Liver (tissue), 9 donors: ENCODE data around the gene PROC. TPM values are rescaled to one million over a fixed set of nuclear protein-coding genes. Genes with fewer than 3 reads are reported as not detected.

Experiments
- DNase-seq: peaks from one replicate; pipeline ENCODE4 v3.0.0-alpha.2; 2017; ENCODE audit warnings: low spot score
- H3K27ac ChIP-seq, 2 donors: one replicate each; pipeline ENCODE4 v1.7.0; 2013; ENCODE audit warnings: inconsistent platforms in 2 of 2, low read length in 2 of 2, control low read depth in 1 of 2, low read depth in 1 of 2, mild to moderate bottlenecking in 1 of 2
- H3K27me3 ChIP-seq, 4 donors: one replicate each; pipeline versions ENCODE4 v1.6.1 to v1.7.0; 2013; ENCODE audit warnings: low read length in 3 of 4, inconsistent platforms in 1 of 4, mild to moderate bottlenecking in 1 of 4, moderate library complexity in 1 of 4; ENCODE audit not compliant: control insufficient read depth in 4 of 4, insufficient read depth in 4 of 4
- H3K36me3 ChIP-seq, 4 donors: one replicate each; pipeline versions ENCODE4 v1.6.1 to v1.7.0; 2013; ENCODE audit warnings: low read length in 3 of 4, mild to moderate bottlenecking in 3 of 4, low read depth in 1 of 4, moderate library complexity in 1 of 4; ENCODE audit not compliant: control insufficient read depth in 4 of 4, insufficient read depth in 3 of 4
- H3K4me1 ChIP-seq, 4 donors: one replicate each; pipeline versions ENCODE4 v1.6.1 to v1.7.0; 2013; ENCODE audit warnings: low read length in 3 of 4, mild to moderate bottlenecking in 3 of 4, moderate library complexity in 1 of 4; ENCODE audit not compliant: control insufficient read depth in 4 of 4, insufficient read depth in 4 of 4
- H3K4me3 ChIP-seq, 3 donors: one replicate each; pipeline versions ENCODE4 v1.6.1 to v1.7.0; 2013; ENCODE audit warnings: low read length in 3 of 3, control low read depth in 1 of 3, low read depth in 1 of 3, mild to moderate bottlenecking in 1 of 3
- H3K9ac ChIP-seq, 2 donors: one replicate each; pipeline ENCODE4 v1.7.0; 2013; ENCODE audit warnings: low read length in 2 of 2, mild to moderate bottlenecking in 2 of 2, moderate library complexity in 2 of 2, control low read depth in 1 of 2, low read depth in 1 of 2
- H3K9me3 ChIP-seq, 4 donors: one replicate each; pipeline versions ENCODE4 v1.6.1 to v1.7.0; 2013; ENCODE audit warnings: low read length in 3 of 4; ENCODE audit not compliant: control insufficient read depth in 4 of 4
- EGR1 ChIP-seq, 2 donors: IDR thresholded peaks; 2 replicates each; pipeline ENCODE4 v1.6.1; 2016 to 2018; ENCODE audit warnings: antibody characterized with exemption in 2 of 2, low read depth in 2 of 2
- FOXA1 ChIP-seq: IDR thresholded peaks from 2 replicates; pipeline ENCODE4 v1.6.1; 2016; ENCODE audit warnings: antibody characterized with exemption
- FOXA2 ChIP-seq: IDR thresholded peaks from 2 replicates; pipeline ENCODE4 v1.6.1; 2016; ENCODE audit warnings: antibody characterized with exemption
- GABPA ChIP-seq, 2 donors: IDR thresholded peaks in 1 of 2; conservative IDR thresholded peaks in 1 of 2; 2 replicates each; pipeline ENCODE4 v1.6.1; 2016; ENCODE audit warnings: antibody characterized with exemption in 2 of 2, mild to moderate bottlenecking in 1 of 2, moderate library complexity in 1 of 2
- HNF4A ChIP-seq, 2 donors: conservative IDR thresholded peaks; 2 replicates each; pipeline ENCODE4 v1.6.1; 2016; ENCODE audit warnings: antibody characterized with exemption in 2 of 2, mild to moderate bottlenecking in 2 of 2
- HNF4G ChIP-seq: IDR thresholded peaks from 2 replicates; pipeline ENCODE4 v1.6.1; 2016; ENCODE audit warnings: antibody characterized with exemption
- JUND ChIP-seq, 2 donors: IDR thresholded peaks; 2 replicates each; pipeline ENCODE4 v1.6.1; 2016; ENCODE audit warnings: antibody characterized with exemption in 2 of 2
- NR2F2 ChIP-seq: IDR thresholded peaks from 2 replicates; pipeline ENCODE4 v1.6.1; 2016; ENCODE audit warnings: antibody characterized with exemption
- RAD21 ChIP-seq, 2 donors: IDR thresholded peaks; 2 replicates each; pipeline ENCODE4 v1.6.1; 2016; ENCODE audit warnings: antibody characterized with exemption in 2 of 2, mild to moderate bottlenecking in 2 of 2
- RXRA ChIP-seq, 2 donors: IDR thresholded peaks; 2 replicates each; pipeline ENCODE4 v1.6.1; 2017 to 2018; ENCODE audit warnings: antibody characterized with exemption in 2 of 2, mild to moderate bottlenecking in 1 of 2
- SP1 ChIP-seq: IDR thresholded peaks from 2 replicates; pipeline ENCODE4 v1.6.1; 2018; ENCODE audit warnings: antibody characterized with exemption, mild to moderate bottlenecking
- TAF1 ChIP-seq: conservative IDR thresholded peaks from 2 replicates; pipeline ENCODE4 v1.6.1; 2016; ENCODE audit warnings: antibody characterized with exemption, mild to moderate bottlenecking
- WGBS: extraction: QIAGEN DNeasy Blood & Tissue Kit; methylation state at CpG from one replicate; pipeline ENCODE4 v1.1.7; 2013; 5-methylcytosine and 5-hydroxymethylcytosine counted together
- polyA plus RNA-seq, 2 donors: library from polyadenylated mRNA; stranded (reverse) in 1 of 2; unstranded in 1 of 2; fragments of 200-250 nt in 1 of 2; fragments of >200 nt in 1 of 2; fragmentation: Nextera tagmentation in 1 of 2; extraction: Ambion mirVana in 1 of 2; gene quantifications; one replicate each; pipeline versions ENCODE4 v1.2.1 to v1.2.3, GENCODE V29; 2013 to 2015
- total RNA-seq, 2 donors: library from RNA; depleted of rRNA; stranded (reverse); fragments of >200 nt; gene quantifications; one replicate each; pipeline ENCODE4 v1.2.3, GENCODE V29; 2014
- TF ChIP-seq, protein P1 (sequence below): IDR thresholded peaks from 2 replicates; pipeline ENCODE4 v1.6.1; 2016; ENCODE audit warnings: antibody characterized with exemption
- TF ChIP-seq, protein P2 (sequence below): IDR thresholded peaks from 2 replicates; pipeline ENCODE4 v1.6.1; 2016; ENCODE audit warnings: antibody characterized with exemption
- donor health status: healthy.
- donor health status: healthy.
- donor health status: healthy.
- donor health status: healthy.
- donor health status: healthy.

Gene PROC
- total and polyA plus RNA-seq, 4 donors = 150 to 407 (median 341) TPM

GRCh38 chr2:127455566-127456493 is 37.6 kb downstream of the PROC start:
- Histone ChIP-seq H3K27ac (peak overlapping the region; percentile 79 to 93), H3K36me3 (no peaks in the 10 kb centered on the region), H3K9ac (peak overlapping the region; percentile 56 to 90), H3K27me3 (no peaks in the 10 kb centered on the region), H3K4me1 (peaks cover 2 to 22% (median 12%) of the 10 kb centered on the region in 4 donors), H3K4me3 (peak overlapping the region; percentile 6 to 43 (median 41)), H3K9me3 (no peaks in the 10 kb centered on the region)
- WGBS = 55% methylated on average over 13 of the region's 13 CpGs
- DNase-seq = no peak
- no peak for TF ChIP-seq FOXA2
- TF ChIP-seq RXRA (IDR thresholded peaks at IDR 0.05) = peak in 1 of 2 donors; percentile 18
- TF ChIP-seq GABPA (IDR thresholded peaks at IDR 0.05 in 1 of 2, conservative IDR thresholded peaks at IDR 0.05 in 1 of 2) = no peak

DNA sequence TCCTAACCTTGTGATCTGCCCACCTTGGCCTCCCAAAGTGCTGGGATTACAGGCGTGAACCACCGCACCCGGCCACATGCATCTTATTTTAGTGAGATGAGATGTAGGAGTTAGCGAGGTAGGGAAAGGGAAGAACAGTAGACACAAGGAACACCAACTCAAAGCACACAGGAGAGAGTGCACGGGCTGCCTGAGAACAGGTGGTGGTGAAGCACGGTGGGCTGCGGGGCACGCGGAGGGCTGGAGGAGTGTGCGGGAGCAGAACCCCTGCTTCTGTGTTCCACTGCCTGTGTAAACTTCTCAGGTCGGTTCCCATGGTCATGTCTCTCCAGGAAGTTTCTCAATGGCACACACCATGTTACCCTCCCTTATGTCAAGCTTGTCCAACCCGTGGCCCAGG is 38.7 kb downstream of the PROC start:
- no peak for DNase-seq
- H3K4me1 ChIP-seq = peaks cover 2 to 22% (median 12%) of the 10 kb centered on the region in 4 donors
- no peak overlapping the region for H3K9ac ChIP-seq
- no peak for TF ChIP-seq JUND (IDR thresholded peaks at IDR 0.05)
- no peak overlapping the region for H3K27ac ChIP-seq
- no peaks in the 10 kb centered on the region for H3K9me3 ChIP-seq
- no peaks in the 10 kb centered on the region for H3K27me3 ChIP-seq
- WGBS = 94% methylated on average over 12 of the region's 12 CpGs
- no peak overlapping the region for H3K4me3 ChIP-seq
- no peaks in the 10 kb centered on the region for H3K36me3 ChIP-seq

DNA sequence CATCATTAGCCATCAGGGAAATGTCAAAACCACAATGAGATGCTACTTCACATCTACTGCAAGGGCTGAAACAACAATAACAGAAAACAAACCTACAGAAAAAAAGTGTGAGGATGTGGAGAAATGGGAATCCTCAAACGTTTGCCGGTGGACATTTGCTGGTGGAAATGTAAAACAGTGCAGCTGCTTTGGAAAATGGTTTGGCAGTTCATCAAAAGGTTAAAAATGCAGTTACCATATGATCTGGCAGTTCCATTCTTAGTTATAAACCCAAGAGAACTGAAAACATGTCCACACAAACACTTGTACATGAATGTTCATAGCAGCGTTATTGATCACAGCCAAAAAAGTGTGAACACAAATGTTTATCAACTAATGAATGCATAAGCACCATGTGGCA is 44.2 kb downstream of the PROC start:
- Histone ChIP-seq H3K4me3 (no peak overlapping the region), H3K9me3 (no peaks in the 10 kb centered on the region), H3K27me3 (no peaks in the 10 kb centered on the region), H3K36me3 (no peaks in the 10 kb centered on the region), H3K4me1 (peaks cover 0 to 3% (median 0%) of the 10 kb centered on the region in 4 donors), H3K9ac (no peak overlapping the region), H3K27ac (no peak overlapping the region)
- WGBS = 82% methylated on average over 3 of the region's 3 CpGs
- no peak for DNase-seq
- TF ChIP-seq, protein P1, sequence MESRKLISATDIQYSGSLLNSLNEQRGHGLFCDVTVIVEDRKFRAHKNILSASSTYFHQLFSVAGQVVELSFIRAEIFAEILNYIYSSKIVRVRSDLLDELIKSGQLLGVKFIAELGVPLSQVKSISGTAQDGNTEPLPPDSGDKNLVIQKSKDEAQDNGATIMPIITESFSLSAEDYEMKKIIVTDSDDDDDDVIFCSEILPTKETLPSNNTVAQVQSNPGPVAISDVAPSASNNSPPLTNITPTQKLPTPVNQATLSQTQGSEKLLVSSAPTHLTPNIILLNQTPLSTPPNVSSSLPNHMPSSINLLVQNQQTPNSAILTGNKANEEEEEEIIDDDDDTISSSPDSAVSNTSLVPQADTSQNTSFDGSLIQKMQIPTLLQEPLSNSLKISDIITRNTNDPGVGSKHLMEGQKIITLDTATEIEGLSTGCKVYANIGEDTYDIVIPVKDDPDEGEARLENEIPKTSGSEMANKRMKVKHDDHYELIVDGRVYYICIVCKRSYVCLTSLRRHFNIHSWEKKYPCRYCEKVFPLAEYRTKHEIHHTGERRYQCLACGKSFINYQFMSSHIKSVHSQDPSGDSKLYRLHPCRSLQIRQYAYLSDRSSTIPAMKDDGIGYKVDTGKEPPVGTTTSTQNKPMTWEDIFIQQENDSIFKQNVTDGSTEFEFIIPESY = no peak
- TF ChIP-seq GABPA (IDR thresholded peaks at IDR 0.05 in 1 of 2, conservative IDR thresholded peaks at IDR 0.05 in 1 of 2) (no peak), HNF4A (conservative IDR thresholded peaks at IDR 0.05) (no peak)

GRCh38 chr2:127463155-127463991 is 45.1 kb downstream of the PROC start:
- Histone ChIP-seq H3K27me3 (no peaks in the 10 kb centered on the region), H3K4me1 (no peaks in the 10 kb centered on the region), H3K9me3 (no peaks in the 10 kb centered on the region), H3K9ac (no peak overlapping the region), H3K27ac (no peak overlapping the region), H3K36me3 (peaks cover 0 to 4% (median under 1%) of the 10 kb centered on the region in 4 donors), H3K4me3 (no peak overlapping the region)
- no peak for DNase-seq
- TF ChIP-seq HNF4G (no peak), EGR1 (IDR thresholded peaks at IDR 0.05; ENCODE audit: low read depth in 2 of 2) (no peak), FOXA2 (no peak), NR2F2 (no peak), FOXA1 (no peak), TAF1 (no peak), RAD21 (IDR thresholded peaks at IDR 0.05) (no peak), GABPA (IDR thresholded peaks at IDR 0.05 in 1 of 2, conservative IDR thresholded peaks at IDR 0.05 in 1 of 2) (no peak), SP1 (no peak), HNF4A (conservative IDR thresholded peaks at IDR 0.05) (no peak)
- TF ChIP-seq, protein P1 = no peak
- TF ChIP-seq, protein P2, sequence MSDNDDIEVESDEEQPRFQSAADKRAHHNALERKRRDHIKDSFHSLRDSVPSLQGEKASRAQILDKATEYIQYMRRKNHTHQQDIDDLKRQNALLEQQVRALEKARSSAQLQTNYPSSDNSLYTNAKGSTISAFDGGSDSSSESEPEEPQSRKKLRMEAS = no peak
- WGBS = 91% methylated on average over 19 of the region's 19 CpGs
